Measurements from ENCODE around the gene MAML1.

The MAML1 gene

GRCh38 chr5:179720222-179720621 is 12.4 kb upstream of the MAML1 start:
- DNase-seq (ENCODE audit: low read depth) = no peak
- no peak overlapping the region for H3K4me3 ChIP-seq (ENCODE audit: low read depth, low read length)
- TF ChIP-seq MAX (IDR thresholded peaks at IDR 0.05; ENCODE audit: low read depth, low read length) = no peak
- TF ChIP-seq, protein P1, sequence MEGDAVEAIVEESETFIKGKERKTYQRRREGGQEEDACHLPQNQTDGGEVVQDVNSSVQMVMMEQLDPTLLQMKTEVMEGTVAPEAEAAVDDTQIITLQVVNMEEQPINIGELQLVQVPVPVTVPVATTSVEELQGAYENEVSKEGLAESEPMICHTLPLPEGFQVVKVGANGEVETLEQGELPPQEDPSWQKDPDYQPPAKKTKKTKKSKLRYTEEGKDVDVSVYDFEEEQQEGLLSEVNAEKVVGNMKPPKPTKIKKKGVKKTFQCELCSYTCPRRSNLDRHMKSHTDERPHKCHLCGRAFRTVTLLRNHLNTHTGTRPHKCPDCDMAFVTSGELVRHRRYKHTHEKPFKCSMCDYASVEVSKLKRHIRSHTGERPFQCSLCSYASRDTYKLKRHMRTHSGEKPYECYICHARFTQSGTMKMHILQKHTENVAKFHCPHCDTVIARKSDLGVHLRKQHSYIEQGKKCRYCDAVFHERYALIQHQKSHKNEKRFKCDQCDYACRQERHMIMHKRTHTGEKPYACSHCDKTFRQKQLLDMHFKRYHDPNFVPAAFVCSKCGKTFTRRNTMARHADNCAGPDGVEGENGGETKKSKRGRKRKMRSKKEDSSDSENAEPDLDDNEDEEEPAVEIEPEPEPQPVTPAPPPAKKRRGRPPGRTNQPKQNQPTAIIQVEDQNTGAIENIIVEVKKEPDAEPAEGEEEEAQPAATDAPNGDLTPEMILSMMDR (IDR thresholded peaks at IDR 0.05; ENCODE audit: low read depth, low read length) = no peak
- TF ChIP-seq MYC (IDR thresholded peaks at IDR 0.05; ENCODE audit: low read depth, low read length) = no peak
- TF ChIP-seq POLR2A (IDR thresholded peaks at IDR 0.05; ENCODE audit: extremely low read depth, insufficient read length) = no peak

DNA sequence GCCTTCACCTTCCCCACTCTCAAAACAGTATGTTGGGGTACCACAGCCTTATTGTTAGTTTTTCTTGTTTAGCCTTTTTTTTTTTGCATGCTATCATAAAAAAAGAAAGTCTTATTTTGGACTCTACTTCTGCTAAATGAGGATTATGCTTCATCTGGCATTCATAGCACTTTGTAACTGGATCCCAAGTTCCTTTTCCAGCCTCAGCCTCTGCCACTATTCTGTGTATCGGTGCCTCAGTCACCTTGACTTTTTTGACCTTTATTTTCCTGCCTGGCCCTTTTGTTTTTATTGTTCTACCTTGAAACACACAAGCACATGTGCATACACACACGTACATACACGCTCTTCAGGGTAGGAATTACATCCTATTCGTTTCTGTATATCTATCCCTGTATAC is 8.5 kb upstream of the MAML1 start:
- no peak for DNase-seq (ENCODE audit: low read depth)
- TF ChIP-seq POLR2A (IDR thresholded peaks at IDR 0.05; ENCODE audit: extremely low read depth, insufficient read length) = no peak
- TF ChIP-seq MYC (IDR thresholded peaks at IDR 0.05; ENCODE audit: low read depth, low read length) = no peak
- TF ChIP-seq, protein P1 (IDR thresholded peaks at IDR 0.05; ENCODE audit: low read depth, low read length) = no peak
- no peak for TF ChIP-seq MAX (IDR thresholded peaks at IDR 0.05; ENCODE audit: low read depth, low read length)

DNA sequence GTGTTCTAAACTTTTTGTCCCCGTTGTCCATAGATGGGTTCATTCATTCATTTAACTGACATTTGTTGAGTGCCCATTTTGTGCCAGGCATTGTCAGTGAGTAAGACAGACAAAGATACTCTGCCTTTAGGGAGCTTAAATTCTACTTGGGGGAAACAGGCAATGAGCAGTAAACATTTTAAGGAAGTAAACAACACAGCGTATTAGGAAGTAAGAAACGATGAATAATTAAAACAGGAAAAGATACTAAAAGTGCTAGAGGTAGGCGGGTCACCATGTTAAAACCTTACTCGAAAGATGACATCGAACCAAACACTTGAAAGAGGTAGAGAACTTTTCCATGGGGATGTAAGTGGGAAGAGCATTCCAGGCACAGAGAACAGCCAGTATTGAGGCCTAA is 5.5 kb upstream of the MAML1 start:
- no peak overlapping the region for H3K4me3 ChIP-seq (ENCODE audit: low read depth, low read length)
- no peak for DNase-seq (ENCODE audit: low read depth)
- TF ChIP-seq MAX (IDR thresholded peaks at IDR 0.05; ENCODE audit: low read depth, low read length) (no peak), POLR2A (IDR thresholded peaks at IDR 0.05; ENCODE audit: extremely low read depth, insufficient read length) (no peak), MYC (IDR thresholded peaks at IDR 0.05; ENCODE audit: low read depth, low read length) (no peak)
- TF ChIP-seq, protein P1 (IDR thresholded peaks at IDR 0.05; ENCODE audit: low read depth, low read length) = no peak

More for the DNA sequence above, 8.5 kb upstream of the MAML1 start:
- no peak overlapping the region for H3K4me3 ChIP-seq (ENCODE audit: low read depth, low read length)

GRCh38 chr5:179729303-179729702 is 3.3 kb upstream of the MAML1 start:
- H3K4me3 ChIP-seq (ENCODE audit: low read depth, low read length) = no peak overlapping the region
- no peak for DNase-seq (ENCODE audit: low read depth)
- TF ChIP-seq MYC (IDR thresholded peaks at IDR 0.05; ENCODE audit: low read depth, low read length) = no peak
- TF ChIP-seq, protein P1 (IDR thresholded peaks at IDR 0.05; ENCODE audit: low read depth, low read length) = no peak
- no peak for TF ChIP-seq POLR2A (IDR thresholded peaks at IDR 0.05; ENCODE audit: extremely low read depth, insufficient read length)
- no peak for TF ChIP-seq MAX (IDR thresholded peaks at IDR 0.05; ENCODE audit: low read depth, low read length)

DNA sequence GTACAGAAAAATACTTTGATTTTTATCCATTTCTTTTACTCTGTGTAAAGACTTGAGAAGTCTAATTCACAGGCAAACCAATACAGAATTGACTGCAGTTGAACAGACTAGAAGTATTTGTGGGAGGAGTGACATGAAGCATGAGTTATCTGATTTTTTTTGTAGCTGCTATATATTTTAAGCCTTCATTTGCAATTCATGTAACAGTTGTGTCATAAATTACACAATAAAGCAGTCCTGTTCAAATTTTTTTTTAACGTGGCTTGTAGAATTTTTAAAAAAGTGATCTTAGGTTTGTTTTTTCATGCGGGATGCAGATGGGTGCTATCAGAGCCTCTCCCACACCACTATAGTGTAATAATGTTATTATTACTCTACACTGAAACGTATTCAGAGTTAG is 2.9 kb upstream of the MAML1 start:
- no peak for DNase-seq (ENCODE audit: low read depth)
- no peak overlapping the region for H3K4me3 ChIP-seq (ENCODE audit: low read depth, low read length)

More for the DNA sequence above, 2.9 kb upstream of the MAML1 start:
- no peak for TF ChIP-seq MYC (IDR thresholded peaks at IDR 0.05; ENCODE audit: low read depth, low read length)
- TF ChIP-seq, protein P1 (IDR thresholded peaks at IDR 0.05; ENCODE audit: low read depth, low read length) = no peak
- no peak for TF ChIP-seq MAX (IDR thresholded peaks at IDR 0.05; ENCODE audit: low read depth, low read length)
- no peak for TF ChIP-seq POLR2A (IDR thresholded peaks at IDR 0.05; ENCODE audit: extremely low read depth, insufficient read length)

Measured in NB4 (cell line).